Stimulated activated CD4-positive, alpha-beta T cell treated with anti-CD3 and anti-CD28 coated beads, TNF-alpha, amount 100 ng/mL, for 48 hours (primary cell): Measurements from ENCODE around the gene SLC15A4.
"Not testable (repeated sequence)": the region's sequence is repeated elsewhere in the genome, so short reads cannot be mapped to it uniquely, and the experiment has no call there.

Experiments used
- DNase-seq, 3 donors: peaks; one replicate each; pipeline ENCODE4 v3.0.0-alpha.2; 2020; ENCODE audit warnings: low read depth in 3 of 3

The SLC15A4 gene

DNA sequence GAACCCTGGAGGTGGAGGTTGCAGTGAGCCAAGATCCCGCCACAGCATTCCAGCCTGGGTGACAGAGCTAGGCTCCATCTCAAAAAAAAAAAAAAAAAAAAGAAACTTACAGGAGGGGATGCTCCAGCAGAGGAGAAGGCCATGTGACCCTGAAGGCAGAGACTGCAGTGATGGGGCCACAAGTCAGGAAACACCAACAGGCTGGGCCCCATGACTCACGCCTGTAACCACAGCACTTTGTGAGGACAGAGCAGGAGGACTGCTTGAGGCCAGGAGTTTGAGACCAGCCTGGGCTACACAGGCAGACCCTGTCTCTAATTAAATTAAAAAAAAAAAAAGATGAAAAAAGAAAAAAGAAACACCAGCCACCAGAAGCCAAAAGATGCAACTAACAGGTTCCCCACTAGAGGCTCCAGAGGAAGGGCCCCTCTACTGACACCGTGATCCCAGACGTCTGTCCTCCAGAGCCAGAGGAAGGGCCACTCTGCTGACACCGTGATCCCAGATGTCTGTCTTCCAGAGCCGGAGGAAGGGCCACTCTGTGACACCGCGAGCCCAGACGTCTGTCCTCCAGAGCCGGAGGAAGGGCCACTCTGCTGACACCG, 20.4 kb upstream of the SLC15A4 start:
- no peak for DNase-seq

DNA sequence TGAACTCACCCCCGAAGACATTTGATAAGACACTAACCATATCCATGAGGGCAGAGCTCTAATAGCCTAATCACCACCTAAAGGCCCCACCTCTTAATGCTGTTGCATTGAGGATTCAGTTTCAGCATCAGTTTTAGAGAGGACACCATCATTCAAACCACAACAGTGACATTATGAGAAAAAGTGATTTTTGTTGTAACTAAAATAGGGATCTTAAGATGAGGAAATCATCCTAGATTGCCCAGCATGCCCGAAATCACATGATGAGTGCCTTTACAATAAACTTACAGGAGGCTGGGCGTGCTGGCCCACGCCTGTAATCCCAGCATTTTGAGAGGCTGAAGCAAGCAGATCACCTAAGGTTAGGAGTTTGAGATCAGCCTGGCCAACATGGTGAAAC, 19.8 kb upstream of the SLC15A4 start:
- DNase-seq = no peak

GRCh38 chr12:128842579-128842978, 18.8 kb upstream of the SLC15A4 start:
- DNase-seq = no peak

DNA sequence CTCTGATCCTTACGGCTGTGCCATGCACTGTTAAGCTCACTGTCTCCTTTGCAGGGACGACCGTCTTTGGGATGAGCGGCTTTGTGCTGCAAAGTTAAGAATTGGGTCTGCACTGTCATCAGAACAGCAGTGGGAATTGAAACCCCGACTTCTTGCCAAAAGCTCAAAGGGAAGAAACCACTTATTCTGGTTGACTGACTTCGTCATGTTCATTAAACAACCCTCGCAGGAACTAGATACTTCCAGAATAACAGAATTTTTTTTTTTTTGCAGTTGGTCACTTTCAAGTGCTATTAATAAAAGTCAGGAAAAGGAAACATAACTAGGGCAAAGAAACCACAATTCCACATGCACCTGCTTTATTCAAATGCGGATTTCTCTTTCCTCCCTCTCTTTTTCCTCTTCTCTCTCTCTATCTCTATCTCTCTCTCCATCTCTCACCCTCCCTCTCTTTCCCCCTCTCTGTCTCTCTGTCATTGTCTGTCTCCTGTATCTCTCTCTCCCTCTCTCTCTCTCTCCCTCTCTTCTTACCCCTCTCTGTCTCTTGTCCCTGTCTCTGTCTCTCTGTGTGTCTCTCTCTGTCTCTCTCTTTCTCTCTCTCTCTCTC, 17.2 kb upstream of the SLC15A4 start:
- no peak for DNase-seq

GRCh38 chr12:128839885-128840284, 16.1 kb upstream of the SLC15A4 start:
- not testable (repeated sequence) for DNase-seq

GRCh38 chr12:128833418-128833817, 9.7 kb upstream of the SLC15A4 start:
- DNase-seq = no peak

GRCh38 chr12:128830505-128830893, 6.7 kb upstream of the SLC15A4 start:
- no peak for DNase-seq

DNA sequence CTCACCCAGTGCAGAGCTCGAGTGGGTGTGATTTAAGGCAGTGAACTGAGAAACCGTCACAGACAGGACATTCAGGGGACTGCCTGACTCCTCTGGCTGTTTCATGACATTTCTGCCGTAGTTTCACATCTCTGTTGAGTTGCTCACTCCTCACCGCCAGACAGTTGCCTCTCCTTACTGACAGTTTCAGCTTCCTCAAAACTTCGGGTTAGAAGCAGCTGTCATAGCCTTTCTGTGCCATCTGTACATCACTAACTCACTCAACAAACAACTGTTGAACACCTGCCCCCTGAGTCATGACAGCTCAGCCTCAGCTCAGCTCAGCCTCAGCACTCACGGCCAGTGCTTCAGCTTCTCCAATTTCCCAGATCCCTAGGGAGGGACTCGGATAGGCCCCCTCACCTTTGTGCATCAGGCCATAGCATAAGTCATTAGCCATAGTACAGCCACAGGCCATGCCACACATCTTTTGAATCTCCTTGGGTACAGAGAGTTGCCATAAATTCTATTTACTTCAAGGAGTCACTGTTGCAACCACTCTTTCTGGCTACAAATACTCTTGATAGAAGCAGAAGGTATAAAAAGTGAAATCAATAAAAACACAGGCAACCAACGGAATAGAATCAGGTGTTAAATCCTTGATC, 6.2 kb upstream of the SLC15A4 start:
- DNase-seq = peak in 1 of 3 donors; percentile 15

- DNase-seq = no peak
Observed at GRCh38 chr12:128827724-128828123, 4.0 kb upstream of the SLC15A4 start.

- no peak for DNase-seq
Observed at GRCh38 chr12:128825835-128826234, 2.1 kb upstream of the SLC15A4 start.

DNA sequence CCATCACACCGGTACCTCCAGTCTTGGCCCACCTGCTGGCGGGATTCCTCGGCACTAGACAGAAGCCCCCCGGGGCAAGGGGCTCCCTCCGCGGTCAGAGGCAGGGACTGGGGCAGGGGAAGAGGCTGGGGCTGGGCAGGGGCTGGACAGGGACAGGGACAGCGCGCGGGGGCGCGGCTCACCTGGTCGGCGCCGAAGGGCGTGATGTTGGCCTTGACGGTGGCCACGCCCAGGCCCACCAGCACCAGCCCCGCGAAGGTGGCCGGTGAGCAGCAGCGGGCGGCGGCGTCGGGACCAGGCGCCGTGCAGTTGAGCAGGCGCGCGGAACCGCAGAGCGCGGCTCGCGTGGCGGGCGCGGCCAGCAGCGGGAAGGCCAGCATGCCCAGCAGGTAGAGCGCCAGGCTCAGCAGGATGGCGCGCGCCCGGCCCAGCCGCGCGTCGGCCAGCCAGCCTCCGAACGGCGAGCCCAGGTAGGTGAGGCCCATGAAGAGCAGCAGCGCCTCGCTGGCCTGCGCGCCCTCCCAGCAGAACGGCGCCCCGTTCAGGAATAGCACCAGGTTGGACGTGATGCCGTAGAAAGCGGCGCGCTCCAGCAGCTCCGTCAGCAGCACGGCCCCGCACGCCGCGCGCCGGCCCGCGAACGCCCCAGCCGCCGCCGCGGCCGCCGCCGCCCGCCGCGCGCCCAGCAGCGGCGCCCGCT, 392 bp downstream of the SLC15A4 start:
- peak in 1 of 3 donors; percentile 11 for DNase-seq

DNA sequence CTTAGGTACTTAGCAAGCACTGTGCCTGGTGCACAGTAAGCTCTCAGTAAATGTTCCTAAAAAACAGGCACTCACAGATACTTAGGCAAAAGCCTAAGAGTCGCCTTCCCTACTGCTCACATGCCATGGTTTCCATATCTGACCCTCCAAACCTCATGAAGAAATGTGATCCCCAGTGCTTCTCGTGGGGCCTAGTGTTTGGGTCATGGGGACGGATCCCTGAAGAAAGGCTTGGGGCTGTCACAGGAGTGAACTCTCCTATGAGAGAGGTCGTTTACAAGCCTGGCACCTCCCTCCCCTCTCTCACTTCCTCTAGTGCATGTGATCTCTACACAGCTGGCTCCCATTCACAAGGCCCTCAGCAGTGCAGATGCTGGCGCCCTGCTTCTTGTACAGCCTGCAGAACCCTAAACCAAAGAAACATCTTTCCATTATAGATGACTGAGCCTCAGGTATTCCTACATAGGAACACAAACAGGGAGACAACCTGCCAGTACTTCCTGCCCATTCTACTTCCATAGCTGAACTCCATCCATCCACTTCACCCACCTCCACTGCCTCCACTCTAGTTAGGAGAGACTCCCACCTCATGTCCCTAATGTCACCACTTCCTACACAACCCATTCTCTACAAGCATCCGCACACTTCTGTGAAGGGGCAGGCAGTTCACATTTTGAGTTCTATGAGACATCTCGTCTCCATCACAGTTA, 2.9 kb downstream of the SLC15A4 start:
- no peak for DNase-seq

DNA sequence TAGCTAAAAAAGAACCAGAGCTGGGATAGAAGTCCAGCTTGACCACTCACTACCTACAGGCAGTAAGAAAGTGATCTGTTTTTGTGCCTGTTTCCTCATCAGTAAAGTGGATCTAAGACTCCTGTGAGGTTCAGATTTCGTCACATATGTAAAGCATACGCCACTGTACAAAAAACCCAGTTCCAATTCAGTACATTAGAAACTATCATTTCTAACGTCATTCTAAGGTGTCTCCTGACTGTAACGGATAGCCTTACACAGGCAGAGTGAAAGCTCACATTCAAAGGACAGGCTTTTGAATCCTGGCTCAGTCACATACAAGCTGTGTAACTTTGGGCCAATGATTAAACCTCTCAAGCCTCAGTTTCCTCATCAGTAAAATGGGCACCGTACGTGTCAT, 3.5 kb downstream of the SLC15A4 start:
- DNase-seq = no peak

DNA sequence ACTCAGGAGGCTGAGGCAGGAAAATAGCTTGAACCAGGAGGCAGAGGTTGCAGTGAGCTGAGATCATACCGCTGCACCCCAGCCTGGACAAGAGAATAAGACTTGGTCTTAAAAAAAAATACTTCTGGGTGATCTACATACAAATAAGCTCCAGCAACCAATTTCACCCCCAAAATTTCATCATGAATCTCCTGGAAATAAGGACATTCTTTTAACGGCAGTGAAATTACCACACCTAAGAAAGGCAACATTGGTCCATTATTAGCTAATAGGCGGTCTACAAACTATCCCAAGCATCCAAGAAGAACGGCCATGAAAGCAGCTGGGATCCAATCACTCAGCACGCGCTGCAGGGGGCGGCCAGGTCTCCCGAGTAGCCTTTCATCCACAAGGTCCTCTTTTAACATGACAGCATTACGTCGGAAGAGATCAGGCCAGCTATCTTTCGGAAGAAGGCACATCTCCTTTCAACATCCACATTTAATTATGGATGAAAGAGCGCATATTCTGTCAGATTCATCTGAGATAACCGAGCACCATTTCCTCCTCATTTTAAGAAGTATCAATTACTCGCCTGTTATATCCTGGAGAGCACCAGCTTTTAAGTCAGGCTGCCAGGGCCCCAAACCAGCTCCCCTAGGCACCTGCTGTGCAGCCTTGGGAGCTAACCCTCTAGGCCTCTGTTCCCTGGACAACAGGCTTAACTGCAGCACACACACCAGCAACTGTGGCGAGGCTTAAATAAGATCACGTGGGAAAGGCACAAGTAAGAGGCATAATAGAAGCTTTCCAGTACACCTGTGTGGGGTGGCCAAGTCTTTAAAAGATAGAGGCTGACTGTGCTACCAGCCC, 4.2 kb downstream of the SLC15A4 start:
- no peak for DNase-seq

- DNase-seq = no peak
Observed at GRCh38 chr12:128818065-128819022, 5.4 kb downstream of the SLC15A4 start.

GRCh38 chr12:128817111-128818015, 6.4 kb downstream of the SLC15A4 start:
- DNase-seq = no peak

DNA sequence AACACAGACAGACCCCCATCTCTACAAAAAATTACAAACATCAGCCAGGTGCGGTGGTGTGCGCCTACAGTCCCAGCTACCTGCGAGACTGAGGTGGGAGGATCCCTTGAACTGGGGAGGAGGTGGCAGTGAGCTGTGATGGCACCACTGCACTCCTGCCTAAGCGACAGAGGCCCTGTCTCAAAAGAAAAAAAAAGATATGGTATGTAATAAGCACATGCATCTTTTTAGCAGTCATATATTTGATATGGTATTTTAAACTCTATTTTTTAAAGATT, 7.2 kb downstream of the SLC15A4 start:
- DNase-seq = no peak

DNA sequence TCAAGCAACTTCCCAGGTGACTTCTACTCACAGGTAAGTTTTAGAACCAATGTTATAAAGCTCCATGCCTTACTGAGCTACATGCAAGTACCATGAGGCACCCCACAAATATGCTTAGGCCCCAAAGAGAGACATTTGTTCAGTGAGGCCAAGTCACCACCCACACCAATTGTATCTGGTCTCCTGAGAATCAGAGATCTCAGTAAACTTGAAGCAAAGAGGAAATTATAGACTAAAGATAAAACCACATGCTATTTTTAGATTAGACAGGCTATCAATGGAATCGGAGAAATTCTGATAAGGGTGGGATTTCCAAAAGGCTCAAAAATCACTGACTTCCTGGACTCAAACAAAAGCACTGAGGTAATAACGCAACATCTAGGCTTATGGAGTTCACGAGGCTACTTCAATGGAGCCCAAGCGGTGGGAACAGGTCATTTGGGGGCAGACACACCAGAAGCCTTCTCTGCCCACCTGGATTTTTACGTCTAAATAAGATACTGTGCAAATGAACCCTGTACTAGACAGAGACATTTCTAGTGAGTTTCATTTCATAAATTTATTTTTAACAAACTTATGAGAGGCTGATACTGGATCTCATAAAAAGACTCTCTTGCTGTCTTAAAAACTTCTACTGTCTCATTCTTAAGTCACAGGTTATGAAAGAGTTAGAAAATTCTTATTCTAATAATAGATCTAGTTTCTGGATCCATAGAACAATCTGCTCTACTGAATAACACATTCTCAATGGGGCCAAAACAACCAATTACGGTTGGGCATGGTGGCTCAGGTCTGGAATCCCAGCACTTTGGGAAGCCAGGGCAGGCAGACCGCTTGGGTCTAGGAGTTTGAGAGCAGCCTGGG, 7.7 kb downstream of the SLC15A4 start:
- DNase-seq = no peak
